OCI-M2 (cell line): ENCODE data around the gene NFKB1.

Experiments used
- DNase-seq: peaks from one replicate; lab custom pipeline; 2025; ENCODE audit not compliant: unreplicated experiment; lab: John Stamatoyannopoulos, UW

NFKB1 gene

GRCh38 chr4:102530986-102531385, 29.8 kb downstream of the NFKB1 start:
- DNase-seq = no peak

GRCh38 chr4:102531462-102531861, 30.3 kb downstream of the NFKB1 start:
- DNase-seq = no peak

- no peak for DNase-seq
These were observed 32.2 kb downstream of the NFKB1 start for GRCh38 chr4:102533348-102533747.

- no peak for DNase-seq
These were observed 32.7 kb downstream of the NFKB1 start for GRCh38 chr4:102533904-102534303.

- DNase-seq = no peak
These were observed 33.7 kb downstream of the NFKB1 start for GRCh38 chr4:102534845-102535244.

- no peak for DNase-seq
These were observed 34.4 kb downstream of the NFKB1 start for GRCh38 chr4:102535398-102536082.

GRCh38 chr4:102536768-102537167, 35.6 kb downstream of the NFKB1 start:
- DNase-seq = no peak

- no peak for DNase-seq
These were observed 36.1 kb downstream of the NFKB1 start for GRCh38 chr4:102537269-102537668.

GRCh38 chr4:102541697-102542096, 40.5 kb downstream of the NFKB1 start:
- DNase-seq = no peak

- no peak for DNase-seq
These were observed 42.1 kb downstream of the NFKB1 start for GRCh38 chr4:102543030-102543928.

GRCh38 chr4:102546635-102547034, 45.5 kb downstream of the NFKB1 start:
- DNase-seq = no peak

- DNase-seq = no peak
These were observed 46.8 kb downstream of the NFKB1 start for GRCh38 chr4:102547973-102548372.

- no peak for DNase-seq
These were observed 50.9 kb downstream of the NFKB1 start for GRCh38 chr4:102551958-102552565.

GRCh38 chr4:102552781-102553180, 51.6 kb downstream of the NFKB1 start:
- DNase-seq = no peak

GRCh38 chr4:102553982-102554381, 52.8 kb downstream of the NFKB1 start:
- no peak for DNase-seq

GRCh38 chr4:102554482-102554881, 53.3 kb downstream of the NFKB1 start:
- DNase-seq = no peak

GRCh38 chr4:102554992-102555391, 53.8 kb downstream of the NFKB1 start:
- no peak for DNase-seq

GRCh38 chr4:102557636-102558035, 56.5 kb downstream of the NFKB1 start:
- DNase-seq = no peak

- no peak for DNase-seq
These were observed 59.0 kb downstream of the NFKB1 start for GRCh38 chr4:102560115-102560514.

GRCh38 chr4:102560571-102561341, 59.6 kb downstream of the NFKB1 start:
- no peak for DNase-seq

GRCh38 chr4:102563000-102563399, 61.8 kb downstream of the NFKB1 start:
- DNase-seq = no peak
